Smooth muscle cell (in vitro differentiated cells): ENCODE data around the gene ORC3. TPM values are rescaled to one million over a fixed set of nuclear protein-coding genes. Genes with fewer than 3 reads are reported as not detected.

Experiments
- DNase-seq: peaks from one replicate; lab custom pipeline; 2025; ENCODE audit not compliant: unreplicated experiment; lab: John Stamatoyannopoulos, UW
- H2AFZ ChIP-seq: fragments of 200-600 bp; sonication (generic); 2 replicates; pipeline ENCODE4 v1.6.0; 2016; ENCODE audit warnings: antibody characterized with exemption, low read depth, mild to moderate bottlenecking
- H3F3A ChIP-seq: fragments of 200-600 bp; sonication (generic); 2 replicates; pipeline ENCODE4 v1.6.0; 2017; ENCODE audit warnings: antibody characterized with exemption, low read depth
- H3K27ac ChIP-seq: fragments of 200-600 bp; sonication (generic); 2 replicates; pipeline ENCODE4 v1.5.1; 2016; ENCODE audit warnings: low read depth, mild to moderate bottlenecking
- H3K27me3 ChIP-seq: fragments of 200-600 bp; sonication (generic); 2 replicates; pipeline ENCODE4 v1.6.1; 2016; ENCODE audit warnings: low read depth, mild to moderate bottlenecking
- H3K36me3 ChIP-seq: fragments of 200-600 bp; sonication (generic); 2 replicates; pipeline ENCODE4 v1.5.1; 2016; ENCODE audit warnings: low read depth
- H3K4me1 ChIP-seq: fragments of 200-600 bp; sonication (generic); 2 replicates; pipeline ENCODE4 v1.5.1; 2016; ENCODE audit warnings: low read depth
- H3K4me2 ChIP-seq: fragments of 200-600 bp; sonication (generic); 2 replicates; pipeline ENCODE4 v1.6.0; 2016; ENCODE audit warnings: mild to moderate bottlenecking
- H3K4me3 ChIP-seq: fragments of 200-600 bp; sonication (generic); 2 replicates; pipeline ENCODE4 v1.5.1; 2016; ENCODE audit warnings: mild to moderate bottlenecking
- H3K79me2 ChIP-seq: fragments of 200-600 bp; sonication (generic); 2 replicates; pipeline ENCODE4 v1.6.0; 2016; ENCODE audit warnings: low read depth, mild to moderate bottlenecking
- H3K9ac ChIP-seq: fragments of 200-600 bp; sonication (generic); 2 replicates; pipeline ENCODE4 v1.6.0; 2016; ENCODE audit warnings: low read depth
- H3K9me3 ChIP-seq: fragments of 200-600 bp; sonication (generic); replicated peaks from 2 replicates; pipeline ENCODE4 v1.5.1; 2016; ENCODE audit warnings: low read depth
- H4K20me1 ChIP-seq: fragments of 200-600 bp; sonication (generic); 2 replicates; pipeline ENCODE4 v1.6.0; 2016; ENCODE audit warnings: low read depth
- CTCF ChIP-seq: fragments of 200-600 bp; sonication (generic); IDR thresholded peaks from 2 replicates; pipeline ENCODE4 v1.5.1; 2017; ENCODE audit warnings: borderline replicate concordance, mild to moderate bottlenecking, antibody characterized with exemption; ENCODE audit not compliant: insufficient read depth, poor library complexity, severe bottlenecking
- WGBS: methylation state at CpG from one replicate; pipeline ENCODE4 v1.1.7; 2016; ENCODE audit warnings: low lambda C conversion rate; 5-methylcytosine and 5-hydroxymethylcytosine counted together
- polyA plus RNA-seq: library from polyadenylated mRNA; unstranded; fragments of >200 nt; fragmentation: Nextera tagmentation; extraction: Ambion mirVana; gene quantifications from 2 replicates; pipeline ENCODE4 v1.2.1, GENCODE V29; 2016
- total RNA-seq: library from RNA; depleted of rRNA; stranded (reverse); fragments of >200 nt; gene quantifications from 2 replicates; pipeline ENCODE4 v1.2.3, GENCODE V29; 2014

Gene ORC3
- total and polyA plus RNA-seq, 2 experiments from 2014 or later, result 23.4 to 37.1 TPM

DNA sequence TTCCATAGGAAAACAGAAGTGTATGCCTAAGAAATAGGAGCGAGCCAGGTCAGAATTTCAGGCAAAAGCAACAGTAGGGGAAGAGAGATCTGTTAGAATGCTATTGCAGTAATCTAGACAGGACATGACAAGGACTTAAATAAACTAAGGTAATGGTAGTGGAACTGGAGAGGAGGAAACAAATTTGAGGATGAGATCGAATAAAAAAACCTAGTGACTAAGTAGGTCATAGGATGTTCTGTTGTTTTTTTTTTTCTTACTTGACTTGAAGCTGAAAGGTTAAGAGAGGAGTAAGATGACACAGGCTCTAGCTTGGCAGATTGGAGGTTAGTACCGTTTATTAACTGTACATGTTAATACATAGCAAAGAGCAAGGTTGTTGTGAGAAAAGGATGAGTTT, 28.6 kb downstream of the ORC3 start:
- no peak overlapping the region for H3K9ac ChIP-seq
- H3K4me3 ChIP-seq, result no peak overlapping the region
- 96% methylated on average over 3 of the region's 3 CpGs for WGBS
- H4K20me1 ChIP-seq, result no peaks in the 10 kb centered on the region
- H2AFZ ChIP-seq, result no peak overlapping the region
- TF ChIP-seq CTCF, result no peak
- no peaks in the 10 kb centered on the region for H3K9me3 ChIP-seq
- no peak for DNase-seq
- H3K4me2 ChIP-seq, result no peak overlapping the region
- H3K36me3 ChIP-seq, result no peaks in the 10 kb centered on the region
- H3F3A ChIP-seq, result no peaks in the 10 kb centered on the region
- H3K4me1 ChIP-seq, result no peaks in the 10 kb centered on the region
- H3K79me2 ChIP-seq, result no peaks in the 10 kb centered on the region
- no peak overlapping the region for H3K27ac ChIP-seq
- H3K27me3 ChIP-seq, result no peaks in the 10 kb centered on the region

DNA sequence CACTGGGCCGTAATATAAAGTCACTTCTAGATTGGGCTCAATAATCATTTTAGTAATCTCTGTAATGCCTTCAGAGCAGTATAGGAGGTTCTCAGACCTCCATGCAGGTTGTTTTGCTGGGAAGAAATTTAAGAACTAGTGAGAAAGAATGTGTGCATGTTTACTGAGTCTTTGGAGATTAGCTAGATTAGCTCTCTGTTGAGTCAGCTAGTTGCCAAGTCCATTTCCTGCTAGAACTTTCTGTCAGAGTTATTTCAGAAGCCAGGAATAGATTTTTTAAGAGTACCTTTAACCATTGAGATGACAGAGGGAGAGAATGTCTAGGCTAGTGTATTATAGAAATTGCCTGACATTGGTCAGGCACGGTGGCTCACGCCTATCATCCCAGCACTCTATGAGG, 33.3 kb downstream of the ORC3 start:
- no peaks in the 10 kb centered on the region for H3K79me2 ChIP-seq
- no peak overlapping the region for H3K4me3 ChIP-seq
- no peaks in the 10 kb centered on the region for H3K36me3 ChIP-seq
- H3K9me3 ChIP-seq, result no peaks in the 10 kb centered on the region
- no peak for DNase-seq
- H3K27ac ChIP-seq, result peak overlapping the region; percentile 20
- TF ChIP-seq CTCF, result no peak
- H3F3A ChIP-seq, result no peaks in the 10 kb centered on the region
- no peaks in the 10 kb centered on the region for H3K27me3 ChIP-seq
- no peaks in the 10 kb centered on the region for H4K20me1 ChIP-seq
- H3K4me2 ChIP-seq, result peak overlapping the region; percentile 42
- H3K4me1 ChIP-seq, result no peaks in the 10 kb centered on the region
- no peak overlapping the region for H3K9ac ChIP-seq
- H2AFZ ChIP-seq, result no peak overlapping the region
- 87% methylated on average over 3 of the region's 3 CpGs for WGBS

- no peak overlapping the region for H2AFZ ChIP-seq
- H3K4me1 ChIP-seq, result no peaks in the 10 kb centered on the region
- no peaks in the 10 kb centered on the region for H3K36me3 ChIP-seq
- no peaks in the 10 kb centered on the region for H3K9me3 ChIP-seq
- 93% methylated on average over 2 of the region's 2 CpGs for WGBS
- H3K27ac ChIP-seq, result no peak overlapping the region
- H3K9ac ChIP-seq, result no peak overlapping the region
- no peak for DNase-seq
- TF ChIP-seq CTCF, result no peak
- H3K27me3 ChIP-seq, result no peaks in the 10 kb centered on the region
- no peaks in the 10 kb centered on the region for H3F3A ChIP-seq
- no peak overlapping the region for H3K4me2 ChIP-seq
- H3K4me3 ChIP-seq, result no peak overlapping the region
- no peaks in the 10 kb centered on the region for H3K79me2 ChIP-seq
- H4K20me1 ChIP-seq, result no peaks in the 10 kb centered on the region
Measured at GRCh38 chr6:87628424-87628823, 38.5 kb downstream of the ORC3 start.

GRCh38 chr6:87628881-87629280, 38.9 kb downstream of the ORC3 start:
- H3K27ac ChIP-seq, result no peak overlapping the region
- H2AFZ ChIP-seq, result no peak overlapping the region
- H4K20me1 ChIP-seq, result no peaks in the 10 kb centered on the region
- no peaks in the 10 kb centered on the region for H3K9me3 ChIP-seq
- H3K79me2 ChIP-seq, result no peaks in the 10 kb centered on the region
- H3F3A ChIP-seq, result no peaks in the 10 kb centered on the region
- H3K4me1 ChIP-seq, result no peaks in the 10 kb centered on the region
- no peaks in the 10 kb centered on the region for H3K36me3 ChIP-seq
- no peak overlapping the region for H3K4me3 ChIP-seq
- H3K4me2 ChIP-seq, result no peak overlapping the region
- H3K27me3 ChIP-seq, result no peaks in the 10 kb centered on the region
- TF ChIP-seq CTCF, result no peak
- no peak overlapping the region for H3K9ac ChIP-seq
- no peak for DNase-seq
